K562 (cell line): ENCODE data around the gene ARHGAP18.

Experiments used
- CBX2 ChIP-seq: fragments of 200-600 bp; sonication (generic); IDR thresholded peaks from one replicate; pipeline ENCODE4 v1.6.1; 2012; ENCODE audit warnings: mild to moderate bottlenecking, low read length, inconsistent platforms; ENCODE audit not compliant: insufficient read depth, poor library complexity, severe bottlenecking
- KDM1A ChIP-seq, 2 experiments: fragments of 450-650 bp; IDR thresholded peaks; 2 replicates each; pipeline ENCODE4 v1.6.1; 2016; ENCODE audit warnings: mild to moderate bottlenecking in 2 of 2
- NFXL1 ChIP-seq: fragments of 450-650 bp; formaldehyde crosslinking; IDR thresholded peaks from 2 replicates; pipeline ENCODE4 v1.4.0; 2021; ENCODE audit warnings: mild to moderate bottlenecking
- PPARD ChIP-seq: fragments of 250-450 bp; sonication (Bioruptor Pico); IDR thresholded peaks from 2 replicates; pipeline ENCODE4 v1.8.0; 2022; ENCODE audit warnings: inconsistent platforms, mild to moderate bottlenecking, moderate library complexity
- ZFP36 ChIP-seq: fragments of 150-350 bp; IDR thresholded peaks from 2 replicates; pipeline ENCODE4 v1.6.1; 2018; ENCODE audit warnings: low read length, low read depth; ENCODE audit not compliant: partially characterized antibody
- ZFX ChIP-seq: sonication (generic); formaldehyde crosslinking; IDR thresholded peaks from 2 replicates; pipeline ENCODE4 v1.8.0; 2022; ENCODE audit warnings: mild to moderate bottlenecking, missing genetic modification reagents, moderate library complexity
- TF ChIP-seq, protein P1 (sequence below), 3 experiments: IDR thresholded peaks in 2 of 3; conservative IDR thresholded peaks in 1 of 3; 2 replicates each; pipeline ENCODE4 v1.5.1; 2011 to 2012; ENCODE audit warnings: low read length in 3 of 3, mild to moderate bottlenecking in 3 of 3, control low read depth in 2 of 3, improper control_type of control experiment in 1 of 3, inconsistent platforms in 1 of 3, low read depth in 1 of 3, mixed read lengths in 1 of 3, moderate library complexity in 1 of 3; ENCODE audit not compliant: insufficient read depth in 2 of 3
- TF ChIP-seq, protein P2 (sequence below): sonication (generic); formaldehyde crosslinking; IDR thresholded peaks from 2 replicates; pipeline ENCODE4 v1.8.1; 2022; ENCODE audit warnings: missing genetic modification reagents
- TF ChIP-seq, protein P3 (sequence below), 2 experiments: fragments of 450-650 bp in 1 of 2; sonication (generic) in 1 of 2; formaldehyde crosslinking in 1 of 2; IDR thresholded peaks in 1 of 2; conservative IDR thresholded peaks in 1 of 2; 2 replicates each; pipeline versions ENCODE4 v1.6.1 to v1.8.1; 2016 to 2023; ENCODE audit warnings: mild to moderate bottlenecking in 2 of 2, moderate library complexity in 2 of 2, inconsistent platforms in 1 of 2, missing genetic modification reagents in 1 of 2
- TF ChIP-seq, protein P4 (sequence below), 2 experiments: fragments of 450-650 bp in 1 of 2; IDR thresholded peaks; 2 replicates each; pipeline ENCODE4 v1.6.1; 2011 to 2017; ENCODE audit warnings: low read depth in 2 of 2, antibody characterized with exemption in 1 of 2, borderline replicate concordance in 1 of 2, low read length in 1 of 2, mild to moderate bottlenecking in 1 of 2, mixed read lengths in 1 of 2; ENCODE audit not compliant: control insufficient read depth in 1 of 2

DNA sequence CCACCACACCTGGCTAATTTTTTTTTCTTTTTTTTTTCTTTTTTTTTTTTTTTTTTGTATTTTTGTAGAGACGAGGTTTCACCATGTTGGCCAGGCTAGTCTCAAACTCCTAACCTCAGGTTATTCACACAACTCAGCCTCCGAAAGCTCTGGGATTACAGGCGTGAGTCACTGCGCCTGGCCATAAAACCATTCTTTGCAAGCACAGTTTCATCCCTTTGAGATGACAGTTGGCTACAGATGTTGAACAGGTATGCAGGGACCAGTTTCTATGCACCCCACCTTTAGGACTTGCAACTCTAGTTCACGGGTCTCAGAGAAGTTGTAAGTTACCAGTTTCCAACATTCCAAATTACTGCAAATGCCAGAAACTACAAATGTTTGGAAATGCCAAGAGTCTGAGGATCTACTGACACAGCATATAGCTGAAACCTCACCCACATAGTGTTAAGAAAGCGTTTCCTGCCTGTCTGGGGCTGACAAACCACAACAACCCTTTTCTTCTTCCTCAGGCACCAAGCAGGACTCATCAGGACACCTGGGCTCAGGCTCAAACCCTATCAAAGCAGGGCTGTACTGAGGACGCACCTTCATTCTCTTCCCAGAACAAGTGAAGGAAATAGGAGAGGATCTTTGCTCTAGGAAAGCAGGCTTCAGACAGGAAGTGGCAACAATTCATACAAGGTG, 22.9 kb downstream of the ARHGAP18 start:
- TF ChIP-seq ZFX (CRISPR knock-in tag) (no peak), KDM1A (IDR thresholded peaks at IDR 0.05) (no peak), PPARD (CRISPR knock-in tag) (no peak), ZFP36 (no peak), NFXL1 (CRISPR knock-in tag) (no peak), CBX2 (no peak)
- TF ChIP-seq, protein P1, sequence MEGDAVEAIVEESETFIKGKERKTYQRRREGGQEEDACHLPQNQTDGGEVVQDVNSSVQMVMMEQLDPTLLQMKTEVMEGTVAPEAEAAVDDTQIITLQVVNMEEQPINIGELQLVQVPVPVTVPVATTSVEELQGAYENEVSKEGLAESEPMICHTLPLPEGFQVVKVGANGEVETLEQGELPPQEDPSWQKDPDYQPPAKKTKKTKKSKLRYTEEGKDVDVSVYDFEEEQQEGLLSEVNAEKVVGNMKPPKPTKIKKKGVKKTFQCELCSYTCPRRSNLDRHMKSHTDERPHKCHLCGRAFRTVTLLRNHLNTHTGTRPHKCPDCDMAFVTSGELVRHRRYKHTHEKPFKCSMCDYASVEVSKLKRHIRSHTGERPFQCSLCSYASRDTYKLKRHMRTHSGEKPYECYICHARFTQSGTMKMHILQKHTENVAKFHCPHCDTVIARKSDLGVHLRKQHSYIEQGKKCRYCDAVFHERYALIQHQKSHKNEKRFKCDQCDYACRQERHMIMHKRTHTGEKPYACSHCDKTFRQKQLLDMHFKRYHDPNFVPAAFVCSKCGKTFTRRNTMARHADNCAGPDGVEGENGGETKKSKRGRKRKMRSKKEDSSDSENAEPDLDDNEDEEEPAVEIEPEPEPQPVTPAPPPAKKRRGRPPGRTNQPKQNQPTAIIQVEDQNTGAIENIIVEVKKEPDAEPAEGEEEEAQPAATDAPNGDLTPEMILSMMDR (IDR thresholded peaks at IDR 0.05 in 2 of 3, conservative IDR thresholded peaks at IDR 0.05 in 1 of 3; ENCODE audit: insufficient read depth in 2 of 3, low read depth in 1 of 3, low read length in 3 of 3): no peak
- TF ChIP-seq, protein P2, sequence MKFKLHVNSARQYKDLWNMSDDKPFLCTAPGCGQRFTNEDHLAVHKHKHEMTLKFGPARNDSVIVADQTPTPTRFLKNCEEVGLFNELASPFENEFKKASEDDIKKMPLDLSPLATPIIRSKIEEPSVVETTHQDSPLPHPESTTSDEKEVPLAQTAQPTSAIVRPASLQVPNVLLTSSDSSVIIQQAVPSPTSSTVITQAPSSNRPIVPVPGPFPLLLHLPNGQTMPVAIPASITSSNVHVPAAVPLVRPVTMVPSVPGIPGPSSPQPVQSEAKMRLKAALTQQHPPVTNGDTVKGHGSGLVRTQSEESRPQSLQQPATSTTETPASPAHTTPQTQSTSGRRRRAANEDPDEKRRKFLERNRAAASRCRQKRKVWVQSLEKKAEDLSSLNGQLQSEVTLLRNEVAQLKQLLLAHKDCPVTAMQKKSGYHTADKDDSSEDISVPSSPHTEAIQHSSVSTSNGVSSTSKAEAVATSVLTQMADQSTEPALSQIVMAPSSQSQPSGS: no peak
- TF ChIP-seq, protein P3, sequence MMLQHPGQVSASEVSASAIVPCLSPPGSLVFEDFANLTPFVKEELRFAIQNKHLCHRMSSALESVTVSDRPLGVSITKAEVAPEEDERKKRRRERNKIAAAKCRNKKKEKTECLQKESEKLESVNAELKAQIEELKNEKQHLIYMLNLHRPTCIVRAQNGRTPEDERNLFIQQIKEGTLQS (IDR thresholded peaks at IDR 0.05): no peak
- TF ChIP-seq, protein P3 (CRISPR knock-in tag; conservative IDR thresholded peaks at IDR 0.05): no peak
- TF ChIP-seq, protein P4, sequence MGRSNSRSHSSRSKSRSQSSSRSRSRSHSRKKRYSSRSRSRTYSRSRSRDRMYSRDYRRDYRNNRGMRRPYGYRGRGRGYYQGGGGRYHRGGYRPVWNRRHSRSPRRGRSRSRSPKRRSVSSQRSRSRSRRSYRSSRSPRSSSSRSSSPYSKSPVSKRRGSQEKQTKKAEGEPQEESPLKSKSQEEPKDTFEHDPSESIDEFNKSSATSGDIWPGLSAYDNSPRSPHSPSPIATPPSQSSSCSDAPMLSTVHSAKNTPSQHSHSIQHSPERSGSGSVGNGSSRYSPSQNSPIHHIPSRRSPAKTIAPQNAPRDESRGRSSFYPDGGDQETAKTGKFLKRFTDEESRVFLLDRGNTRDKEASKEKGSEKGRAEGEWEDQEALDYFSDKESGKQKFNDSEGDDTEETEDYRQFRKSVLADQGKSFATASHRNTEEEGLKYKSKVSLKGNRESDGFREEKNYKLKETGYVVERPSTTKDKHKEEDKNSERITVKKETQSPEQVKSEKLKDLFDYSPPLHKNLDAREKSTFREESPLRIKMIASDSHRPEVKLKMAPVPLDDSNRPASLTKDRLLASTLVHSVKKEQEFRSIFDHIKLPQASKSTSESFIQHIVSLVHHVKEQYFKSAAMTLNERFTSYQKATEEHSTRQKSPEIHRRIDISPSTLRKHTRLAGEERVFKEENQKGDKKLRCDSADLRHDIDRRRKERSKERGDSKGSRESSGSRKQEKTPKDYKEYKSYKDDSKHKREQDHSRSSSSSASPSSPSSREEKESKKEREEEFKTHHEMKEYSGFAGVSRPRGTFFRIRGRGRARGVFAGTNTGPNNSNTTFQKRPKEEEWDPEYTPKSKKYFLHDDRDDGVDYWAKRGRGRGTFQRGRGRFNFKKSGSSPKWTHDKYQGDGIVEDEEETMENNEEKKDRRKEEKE (IDR thresholded peaks at IDR 0.05; ENCODE audit: borderline replicate concordance in 1 of 2, control insufficient read depth in 1 of 2, low read depth in 2 of 2, low read length in 1 of 2): no peak
